A673 (cell line): ENCODE results near the gene MTMR2.

Experiments used
- EZH2 ChIP-seq: fragments of 200-600 bp; sonication (generic); IDR thresholded peaks from 2 replicates; pipeline ENCODE4 v1.6.1; 2017; ENCODE audit warnings: borderline replicate concordance, low read depth, mild to moderate bottlenecking, mixed read lengths, antibody characterized with exemption, low read length; ENCODE audit not compliant: poor library complexity, severe bottlenecking
- TF ChIP-seq, protein P1 (sequence below): fragments of 300-800, 200-600 bp; sonication (generic); conservative IDR thresholded peaks from 2 replicates; pipeline ENCODE4 v1.5.1; 2017; ENCODE audit warnings: low read depth, mild to moderate bottlenecking, antibody characterized with exemption, low read length, moderate library complexity, mixed read lengths

- TF ChIP-seq, protein P1, sequence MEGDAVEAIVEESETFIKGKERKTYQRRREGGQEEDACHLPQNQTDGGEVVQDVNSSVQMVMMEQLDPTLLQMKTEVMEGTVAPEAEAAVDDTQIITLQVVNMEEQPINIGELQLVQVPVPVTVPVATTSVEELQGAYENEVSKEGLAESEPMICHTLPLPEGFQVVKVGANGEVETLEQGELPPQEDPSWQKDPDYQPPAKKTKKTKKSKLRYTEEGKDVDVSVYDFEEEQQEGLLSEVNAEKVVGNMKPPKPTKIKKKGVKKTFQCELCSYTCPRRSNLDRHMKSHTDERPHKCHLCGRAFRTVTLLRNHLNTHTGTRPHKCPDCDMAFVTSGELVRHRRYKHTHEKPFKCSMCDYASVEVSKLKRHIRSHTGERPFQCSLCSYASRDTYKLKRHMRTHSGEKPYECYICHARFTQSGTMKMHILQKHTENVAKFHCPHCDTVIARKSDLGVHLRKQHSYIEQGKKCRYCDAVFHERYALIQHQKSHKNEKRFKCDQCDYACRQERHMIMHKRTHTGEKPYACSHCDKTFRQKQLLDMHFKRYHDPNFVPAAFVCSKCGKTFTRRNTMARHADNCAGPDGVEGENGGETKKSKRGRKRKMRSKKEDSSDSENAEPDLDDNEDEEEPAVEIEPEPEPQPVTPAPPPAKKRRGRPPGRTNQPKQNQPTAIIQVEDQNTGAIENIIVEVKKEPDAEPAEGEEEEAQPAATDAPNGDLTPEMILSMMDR = no peak
- no peak for TF ChIP-seq EZH2
Observed at GRCh38 chr11:95944623-95945022, 20.7 kb upstream of the MTMR2 start.
